GM23338 (cell line): Measurements from ENCODE around the gene USP43. TPM values are rescaled to one million over a fixed set of nuclear protein-coding genes. Genes with fewer than 3 reads are reported as not detected.

Experiments used
- ATAC-seq: fragments of 200-7000 bp; cut with Tn5 transposase; 3 replicates; pipeline ENCODE4 v1.9.1; 2020
- DNase-seq: peaks from one replicate; pipeline ENCODE4 v3.0.0-alpha.2; 2015; ENCODE audit warnings: low spot score
- H2AFZ ChIP-seq: fragments of 200-600 bp; sonication (generic); 2 replicates; pipeline ENCODE4 v1.8.0; 2016; ENCODE audit warnings: antibody characterized with exemption, mild to moderate bottlenecking, moderate library complexity
- H3F3A ChIP-seq: fragments of 200-600 bp; sonication (generic); replicated peaks from 2 replicates; pipeline ENCODE4 v1.8.0; 2017; ENCODE audit warnings: antibody characterized with exemption, mixed run types, low read depth
- H3K27ac ChIP-seq: fragments of 200-600 bp; sonication (generic); 2 replicates; pipeline ENCODE4 v1.6.1; 2016; ENCODE audit warnings: low read depth
- H3K27me3 ChIP-seq: fragments of 200-600 bp; sonication (generic); 2 replicates; pipeline ENCODE4 v1.8.0; 2016; ENCODE audit warnings: mild to moderate bottlenecking, mixed run types, moderate library complexity; ENCODE audit not compliant: insufficient read depth
- H3K36me3 ChIP-seq: fragments of 200-600 bp; sonication (generic); 2 replicates; pipeline ENCODE4 v1.8.0; 2016; ENCODE audit warnings: mild to moderate bottlenecking; ENCODE audit not compliant: insufficient read depth
- H3K4me1 ChIP-seq: fragments of 200-600 bp; sonication (generic); 2 replicates; pipeline ENCODE4 v1.8.0; 2016; ENCODE audit warnings: mild to moderate bottlenecking, moderate library complexity; ENCODE audit not compliant: insufficient read depth
- H3K4me2 ChIP-seq: fragments of 200-600 bp; sonication (generic); 2 replicates; pipeline ENCODE4 v1.7.1; 2017; ENCODE audit warnings: mixed run types
- H3K4me3 ChIP-seq: fragments of 200-600 bp; sonication (generic); 2 replicates; pipeline ENCODE4 v1.6.1; 2016; ENCODE audit warnings: mixed run types
- H3K79me2 ChIP-seq: fragments of 200-600 bp; sonication (generic); replicated peaks from 2 replicates; pipeline ENCODE4 v1.8.0; 2017; ENCODE audit warnings: mild to moderate bottlenecking; ENCODE audit not compliant: insufficient read depth
- H3K9me2 ChIP-seq: fragments of 200-600 bp; sonication (generic); 2 replicates; pipeline ENCODE4 v1.8.0; 2017; ENCODE audit not compliant: insufficient read depth
- H4K20me1 ChIP-seq: fragments of 200-600 bp; sonication (generic); replicated peaks from 2 replicates; pipeline ENCODE4 v1.8.0; 2017; ENCODE audit warnings: mild to moderate bottlenecking; ENCODE audit not compliant: insufficient read depth
- H3K27ac Mint-ChIP-seq: 2 replicates; pipeline ENCODE4 v1.8.0; 2020; ENCODE audit warnings: inconsistent platforms, mild to moderate bottlenecking, moderate library complexity, mixed read lengths
- H3K27me3 Mint-ChIP-seq: 3 replicates; pipeline ENCODE4 v1.8.0; 2022; ENCODE audit warnings: low read depth, mild to moderate bottlenecking, moderate library complexity, mixed read lengths, inconsistent platforms; ENCODE audit not compliant: insufficient read depth, poor library complexity
- H3K36me3 Mint-ChIP-seq: 3 replicates; pipeline ENCODE4 v1.8.0; 2021; ENCODE audit warnings: low read depth, mild to moderate bottlenecking, inconsistent platforms, moderate library complexity, mixed read lengths
- H3K4me1 Mint-ChIP-seq: 3 replicates; pipeline ENCODE4 v1.8.0; 2020; ENCODE audit warnings: mild to moderate bottlenecking, inconsistent platforms, mixed read lengths
- H3K4me3 Mint-ChIP-seq: 3 replicates; pipeline ENCODE4 v1.8.0; 2021; ENCODE audit warnings: moderate library complexity, mild to moderate bottlenecking, inconsistent platforms, mixed read lengths
- H3K9me3 Mint-ChIP-seq: 3 replicates; pipeline ENCODE4 v1.8.0; 2020; ENCODE audit warnings: moderate library complexity, mild to moderate bottlenecking, inconsistent platforms, mixed read lengths
- CREB1 ChIP-seq: fragments of 250-450 bp; sonication (Bioruptor Pico); IDR thresholded peaks from 2 replicates; pipeline ENCODE4 v1.5.0; 2020; ENCODE audit warnings: low read depth, mild to moderate bottlenecking, moderate library complexity
- ETS1 ChIP-seq: IDR thresholded peaks from 2 replicates; pipeline ENCODE4 v1.6.1; 2016; ENCODE audit warnings: antibody characterized with exemption
- EZH2 ChIP-seq: fragments of 200-600 bp; sonication (generic); IDR thresholded peaks from one replicate; pipeline ENCODE4 v1.8.0; 2017; ENCODE audit warnings: antibody characterized with exemption, mild to moderate bottlenecking, low read depth; ENCODE audit not compliant: unreplicated experiment
- EZH2phosphoT487 ChIP-seq: fragments of 200-600 bp; sonication (generic); IDR thresholded peaks from one replicate; pipeline ENCODE4 v1.8.1; 2018; ENCODE audit warnings: antibody characterized with exemption; ENCODE audit not compliant: unreplicated experiment
- JUNB ChIP-seq: IDR thresholded peaks from one replicate; pipeline ENCODE4 v1.6.1; 2016; ENCODE audit warnings: antibody characterized with exemption; ENCODE audit not compliant: unreplicated experiment
- NANOG ChIP-seq: IDR thresholded peaks from 2 replicates; pipeline ENCODE4 v1.6.1; 2016; ENCODE audit warnings: antibody characterized with exemption, borderline replicate concordance
- POLR2AphosphoS5 ChIP-seq: IDR thresholded peaks from 2 replicates; pipeline ENCODE4 v1.6.1; 2016; ENCODE audit warnings: antibody characterized with exemption, low read depth
- STAT1 ChIP-seq: IDR thresholded peaks from one replicate; pipeline ENCODE4 v1.6.1; 2016; ENCODE audit warnings: antibody characterized with exemption; ENCODE audit not compliant: unreplicated experiment
- ZNF114 ChIP-seq: fragments of 250-450 bp; sonication (Bioruptor Pico); IDR thresholded peaks from 2 replicates; pipeline ENCODE4 v1.5.0; 2020; ENCODE audit warnings: mild to moderate bottlenecking, moderate library complexity
- ZNF331 ChIP-seq: fragments of 250-450 bp; sonication (Bioruptor Pico); IDR thresholded peaks from 2 replicates; pipeline ENCODE4 v1.5.0; 2020; ENCODE audit warnings: low read depth, mild to moderate bottlenecking, moderate library complexity
- polyA plus RNA-seq: library from polyadenylated mRNA; unstranded; fragments of >200 nt; fragmentation: Nextera tagmentation; extraction: Ambion mirVana; gene quantifications from 2 replicates; pipeline ENCODE4 v1.2.1, GENCODE V29; 2016
- total RNA-seq: library from RNA; depleted of rRNA; stranded (reverse); fragments of >200 nt; shearing (Covaris generic); gene quantifications from 2 replicates; pipeline ENCODE4 v1.2.3, GENCODE V29; 2014
- TF ChIP-seq, protein P1 (sequence below): fragments of 250-450 bp; sonication (Bioruptor Pico); IDR thresholded peaks from 2 replicates; pipeline ENCODE4 v1.5.0; 2020; ENCODE audit warnings: mild to moderate bottlenecking, moderate library complexity
- TF ChIP-seq, protein P2 (sequence below): IDR thresholded peaks from one replicate; pipeline ENCODE4 v1.6.1; 2018; ENCODE audit warnings: antibody characterized with exemption; ENCODE audit not compliant: unreplicated experiment
- TF ChIP-seq, protein P3 (sequence below), 2 experiments: fragments of 200-600 bp in 1 of 2; sonication (generic) in 1 of 2; conservative IDR thresholded peaks; 2 replicates each; pipeline versions ENCODE4 v1.5.1 to v1.6.1; 2016 to 2017; ENCODE audit warnings: antibody characterized with exemption in 2 of 2, low read depth in 2 of 2, mild to moderate bottlenecking in 2 of 2, moderate library complexity in 1 of 2

USP43 gene
- total and polyA plus RNA-seq, 2 experiments from 2014 or later: 5.7 to 12.5 TPM

DNA sequence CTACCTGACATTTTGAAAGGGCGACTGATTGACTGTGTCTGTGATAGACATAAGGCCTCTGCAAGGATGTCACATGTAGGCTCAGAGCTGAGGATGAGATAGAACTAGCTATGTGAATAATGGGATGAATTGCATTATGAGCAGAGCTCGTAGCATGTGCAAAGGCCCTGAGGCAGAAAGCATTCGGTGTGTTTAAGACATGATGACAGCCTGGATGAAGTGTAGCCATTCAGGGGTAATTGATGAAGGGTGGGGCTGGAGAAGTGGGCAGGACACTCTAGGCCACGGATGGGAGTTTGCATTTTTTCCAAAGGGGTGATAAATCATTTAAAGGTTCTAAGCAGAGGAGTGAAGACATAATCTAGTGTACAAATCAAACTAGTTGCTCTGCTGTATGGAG is 62.6 kb downstream of the USP43 start:
- Mint-ChIP-seq H3K27ac (no peak overlapping the region), H3K4me1 (no peaks in the 10 kb centered on the region), H3K9me3 (no peaks in the 10 kb centered on the region; the same call in 2 of the 3 replicates), H3K27me3 (peaks cover 5% of the 10 kb centered on the region), H3K4me3 (no peak overlapping the region), H3K36me3 (peaks cover 18% of the 10 kb centered on the region)
- Histone ChIP-seq H3F3A (no peaks in the 10 kb centered on the region), H3K9me2 (no peaks in the 10 kb centered on the region), H4K20me1 (0 out of 2 replicates have a peak, but pooled peaks cover 4% of the 10 kb centered on the region), H3K4me3 (no peak overlapping the region), H3K4me1 (no peaks in the 10 kb centered on the region), H3K4me2 (no peak overlapping the region), H3K36me3 (0 out of 2 replicates have a peak, but pooled peaks cover 11% of the 10 kb centered on the region), H2AFZ (no peak overlapping the region), H3K79me2 (no peaks in the 10 kb centered on the region), H3K27ac (no peak overlapping the region), H3K27me3 (no peaks in the 10 kb centered on the region)
- DNase-seq (no peak), ATAC-seq (no peak)
- TF ChIP-seq EZH2phosphoT487 (no peak), EZH2 (no peak), CREB1 (CRISPR knock-in tag) (no peak), NANOG (no peak), STAT1 (no peak), JUNB (no peak), ZNF331 (no peak), ZNF114 (CRISPR knock-in tag) (no peak), POLR2AphosphoS5 (no peak), ETS1 (no peak)
- TF ChIP-seq, protein P1, sequence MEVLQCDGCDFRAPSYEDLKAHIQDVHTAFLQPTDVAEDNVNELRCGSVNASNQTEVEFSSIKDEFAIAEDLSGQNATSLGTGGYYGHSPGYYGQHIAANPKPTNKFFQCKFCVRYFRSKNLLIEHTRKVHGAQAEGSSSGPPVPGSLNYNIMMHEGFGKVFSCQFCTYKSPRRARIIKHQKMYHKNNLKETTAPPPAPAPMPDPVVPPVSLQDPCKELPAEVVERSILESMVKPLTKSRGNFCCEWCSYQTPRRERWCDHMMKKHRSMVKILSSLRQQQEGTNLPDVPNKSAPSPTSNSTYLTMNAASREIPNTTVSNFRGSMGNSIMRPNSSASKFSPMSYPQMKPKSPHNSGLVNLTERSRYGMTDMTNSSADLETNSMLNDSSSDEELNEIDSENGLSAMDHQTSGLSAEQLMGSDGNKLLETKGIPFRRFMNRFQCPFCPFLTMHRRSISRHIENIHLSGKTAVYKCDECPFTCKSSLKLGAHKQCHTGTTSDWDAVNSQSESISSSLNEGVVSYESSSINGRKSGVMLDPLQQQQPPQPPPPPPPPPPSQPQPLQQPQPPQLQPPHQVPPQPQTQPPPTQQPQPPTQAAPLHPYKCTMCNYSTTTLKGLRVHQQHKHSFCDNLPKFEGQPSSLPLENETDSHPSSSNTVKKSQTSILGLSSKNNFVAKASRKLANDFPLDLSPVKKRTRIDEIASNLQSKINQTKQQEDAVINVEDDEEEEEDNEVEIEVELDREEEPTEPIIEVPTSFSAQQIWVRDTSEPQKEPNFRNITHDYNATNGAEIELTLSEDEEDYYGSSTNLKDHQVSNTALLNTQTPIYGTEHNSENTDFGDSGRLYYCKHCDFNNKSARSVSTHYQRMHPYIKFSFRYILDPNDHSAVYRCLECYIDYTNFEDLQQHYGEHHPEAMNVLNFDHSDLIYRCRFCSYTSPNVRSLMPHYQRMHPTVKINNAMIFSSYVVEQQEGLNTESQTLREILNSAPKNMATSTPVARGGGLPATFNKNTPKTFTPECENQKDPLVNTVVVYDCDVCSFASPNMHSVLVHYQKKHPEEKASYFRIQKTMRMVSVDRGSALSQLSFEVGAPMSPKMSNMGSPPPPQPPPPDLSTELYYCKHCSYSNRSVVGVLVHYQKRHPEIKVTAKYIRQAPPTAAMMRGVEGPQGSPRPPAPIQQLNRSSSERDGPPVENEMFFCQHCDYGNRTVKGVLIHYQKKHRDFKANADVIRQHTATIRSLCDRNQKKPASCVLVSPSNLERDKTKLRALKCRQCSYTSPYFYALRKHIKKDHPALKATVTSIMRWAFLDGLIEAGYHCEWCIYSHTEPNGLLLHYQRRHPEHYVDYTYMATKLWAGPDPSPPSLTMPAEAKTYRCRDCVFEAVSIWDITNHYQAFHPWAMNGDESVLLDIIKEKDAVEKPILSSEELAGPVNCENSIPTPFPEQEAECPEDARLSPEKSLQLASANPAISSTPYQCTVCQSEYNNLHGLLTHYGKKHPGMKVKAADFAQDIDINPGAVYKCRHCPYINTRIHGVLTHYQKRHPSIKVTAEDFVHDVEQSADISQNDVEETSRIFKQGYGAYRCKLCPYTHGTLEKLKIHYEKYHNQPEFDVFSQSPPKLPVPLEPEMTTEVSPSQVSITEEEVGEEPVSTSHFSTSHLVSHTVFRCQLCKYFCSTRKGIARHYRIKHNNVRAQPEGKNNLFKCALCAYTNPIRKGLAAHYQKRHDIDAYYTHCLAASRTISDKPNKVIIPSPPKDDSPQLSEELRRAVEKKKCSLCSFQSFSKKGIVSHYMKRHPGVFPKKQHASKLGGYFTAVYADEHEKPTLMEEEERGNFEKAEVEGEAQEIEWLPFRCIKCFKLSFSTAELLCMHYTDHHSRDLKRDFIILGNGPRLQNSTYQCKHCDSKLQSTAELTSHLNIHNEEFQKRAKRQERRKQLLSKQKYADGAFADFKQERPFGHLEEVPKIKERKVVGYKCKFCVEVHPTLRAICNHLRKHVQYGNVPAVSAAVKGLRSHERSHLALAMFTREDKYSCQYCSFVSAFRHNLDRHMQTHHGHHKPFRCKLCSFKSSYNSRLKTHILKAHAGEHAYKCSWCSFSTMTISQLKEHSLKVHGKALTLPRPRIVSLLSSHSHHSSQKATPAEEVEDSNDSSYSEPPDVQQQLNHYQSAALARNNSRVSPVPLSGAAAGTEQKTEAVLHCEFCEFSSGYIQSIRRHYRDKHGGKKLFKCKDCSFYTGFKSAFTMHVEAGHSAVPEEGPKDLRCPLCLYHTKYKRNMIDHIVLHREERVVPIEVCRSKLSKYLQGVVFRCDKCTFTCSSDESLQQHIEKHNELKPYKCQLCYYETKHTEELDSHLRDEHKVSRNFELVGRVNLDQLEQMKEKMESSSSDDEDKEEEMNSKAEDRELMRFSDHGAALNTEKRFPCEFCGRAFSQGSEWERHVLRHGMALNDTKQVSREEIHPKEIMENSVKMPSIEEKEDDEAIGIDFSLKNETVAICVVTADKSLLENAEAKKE: no peak
- TF ChIP-seq, protein P2, sequence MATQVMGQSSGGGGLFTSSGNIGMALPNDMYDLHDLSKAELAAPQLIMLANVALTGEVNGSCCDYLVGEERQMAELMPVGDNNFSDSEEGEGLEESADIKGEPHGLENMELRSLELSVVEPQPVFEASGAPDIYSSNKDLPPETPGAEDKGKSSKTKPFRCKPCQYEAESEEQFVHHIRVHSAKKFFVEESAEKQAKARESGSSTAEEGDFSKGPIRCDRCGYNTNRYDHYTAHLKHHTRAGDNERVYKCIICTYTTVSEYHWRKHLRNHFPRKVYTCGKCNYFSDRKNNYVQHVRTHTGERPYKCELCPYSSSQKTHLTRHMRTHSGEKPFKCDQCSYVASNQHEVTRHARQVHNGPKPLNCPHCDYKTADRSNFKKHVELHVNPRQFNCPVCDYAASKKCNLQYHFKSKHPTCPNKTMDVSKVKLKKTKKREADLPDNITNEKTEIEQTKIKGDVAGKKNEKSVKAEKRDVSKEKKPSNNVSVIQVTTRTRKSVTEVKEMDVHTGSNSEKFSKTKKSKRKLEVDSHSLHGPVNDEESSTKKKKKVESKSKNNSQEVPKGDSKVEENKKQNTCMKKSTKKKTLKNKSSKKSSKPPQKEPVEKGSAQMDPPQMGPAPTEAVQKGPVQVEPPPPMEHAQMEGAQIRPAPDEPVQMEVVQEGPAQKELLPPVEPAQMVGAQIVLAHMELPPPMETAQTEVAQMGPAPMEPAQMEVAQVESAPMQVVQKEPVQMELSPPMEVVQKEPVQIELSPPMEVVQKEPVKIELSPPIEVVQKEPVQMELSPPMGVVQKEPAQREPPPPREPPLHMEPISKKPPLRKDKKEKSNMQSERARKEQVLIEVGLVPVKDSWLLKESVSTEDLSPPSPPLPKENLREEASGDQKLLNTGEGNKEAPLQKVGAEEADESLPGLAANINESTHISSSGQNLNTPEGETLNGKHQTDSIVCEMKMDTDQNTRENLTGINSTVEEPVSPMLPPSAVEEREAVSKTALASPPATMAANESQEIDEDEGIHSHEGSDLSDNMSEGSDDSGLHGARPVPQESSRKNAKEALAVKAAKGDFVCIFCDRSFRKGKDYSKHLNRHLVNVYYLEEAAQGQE: no peak
- TF ChIP-seq, protein P3, sequence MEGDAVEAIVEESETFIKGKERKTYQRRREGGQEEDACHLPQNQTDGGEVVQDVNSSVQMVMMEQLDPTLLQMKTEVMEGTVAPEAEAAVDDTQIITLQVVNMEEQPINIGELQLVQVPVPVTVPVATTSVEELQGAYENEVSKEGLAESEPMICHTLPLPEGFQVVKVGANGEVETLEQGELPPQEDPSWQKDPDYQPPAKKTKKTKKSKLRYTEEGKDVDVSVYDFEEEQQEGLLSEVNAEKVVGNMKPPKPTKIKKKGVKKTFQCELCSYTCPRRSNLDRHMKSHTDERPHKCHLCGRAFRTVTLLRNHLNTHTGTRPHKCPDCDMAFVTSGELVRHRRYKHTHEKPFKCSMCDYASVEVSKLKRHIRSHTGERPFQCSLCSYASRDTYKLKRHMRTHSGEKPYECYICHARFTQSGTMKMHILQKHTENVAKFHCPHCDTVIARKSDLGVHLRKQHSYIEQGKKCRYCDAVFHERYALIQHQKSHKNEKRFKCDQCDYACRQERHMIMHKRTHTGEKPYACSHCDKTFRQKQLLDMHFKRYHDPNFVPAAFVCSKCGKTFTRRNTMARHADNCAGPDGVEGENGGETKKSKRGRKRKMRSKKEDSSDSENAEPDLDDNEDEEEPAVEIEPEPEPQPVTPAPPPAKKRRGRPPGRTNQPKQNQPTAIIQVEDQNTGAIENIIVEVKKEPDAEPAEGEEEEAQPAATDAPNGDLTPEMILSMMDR (conservative IDR thresholded peaks at IDR 0.05; ENCODE audit: low read depth in 2 of 2): no peak
